Measurements from ENCODE around the gene PPARD.
"Not testable (repeated sequence)": the region's sequence is repeated elsewhere in the genome, so short reads cannot be mapped to it uniquely, and the experiment has no call there.

The PPARD gene

DNA sequence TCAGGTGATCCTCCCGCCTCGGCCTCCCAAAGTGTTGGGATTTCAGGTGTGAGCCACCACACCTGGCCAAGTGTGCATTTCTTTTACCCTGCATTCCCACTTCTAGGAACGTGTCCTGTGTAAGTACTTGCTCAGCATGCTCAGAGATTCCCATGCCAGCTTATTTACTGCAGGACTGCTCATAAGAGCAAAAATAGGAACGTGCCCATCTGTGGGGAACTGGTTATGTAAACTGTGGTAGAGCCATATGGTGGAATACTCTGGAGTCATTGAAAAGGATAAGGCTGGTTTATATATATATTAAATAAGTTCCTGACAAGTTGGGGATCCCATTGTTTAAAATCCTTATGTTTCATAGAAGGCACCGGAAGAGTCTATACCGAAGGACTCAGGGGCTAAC, 71.6 kb downstream of the PPARD start:
- no peak for DNase-seq

- peak in 1 of 2 experiments; percentile 11 for DNase-seq
Observed at GRCh38 chr6:35415065-35415891, 72.9 kb downstream of the PPARD start.

DNA sequence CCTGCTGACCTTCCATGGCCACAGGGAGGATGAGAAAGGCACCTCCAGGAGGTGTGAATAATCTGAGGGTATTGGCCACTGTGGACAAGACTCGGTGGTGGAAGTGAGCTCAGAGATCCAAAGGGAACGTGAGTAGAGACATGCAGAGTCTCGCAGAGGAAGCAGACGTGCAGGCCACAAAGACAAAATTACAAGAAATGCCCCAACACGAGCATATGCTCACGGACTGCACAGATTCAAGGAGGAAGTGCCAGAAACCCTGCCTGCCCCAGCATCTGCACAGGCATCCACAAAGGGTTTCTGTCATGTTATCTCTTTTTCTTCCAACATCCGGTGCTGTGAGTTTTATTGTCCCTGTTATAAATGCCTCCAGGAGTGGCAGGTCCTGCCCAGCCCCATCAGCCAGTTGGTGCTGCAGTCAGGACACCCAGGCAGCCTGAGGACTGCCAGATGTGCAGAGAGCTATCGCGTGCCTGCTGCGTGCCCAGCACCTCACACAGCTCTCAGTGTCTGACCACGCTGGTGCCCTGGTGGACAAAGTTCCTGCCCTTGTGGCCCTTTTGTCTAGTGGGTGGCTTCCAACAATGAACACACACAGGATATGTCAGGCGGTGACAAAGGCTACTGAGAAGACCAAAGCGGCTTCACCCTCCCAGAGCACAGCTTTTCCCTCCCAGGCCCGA, 75.8 kb downstream of the PPARD start:
- DNase-seq: no peak

GRCh38 chr6:35419417-35419816, 77.1 kb downstream of the PPARD start:
- no peak for DNase-seq

DNA sequence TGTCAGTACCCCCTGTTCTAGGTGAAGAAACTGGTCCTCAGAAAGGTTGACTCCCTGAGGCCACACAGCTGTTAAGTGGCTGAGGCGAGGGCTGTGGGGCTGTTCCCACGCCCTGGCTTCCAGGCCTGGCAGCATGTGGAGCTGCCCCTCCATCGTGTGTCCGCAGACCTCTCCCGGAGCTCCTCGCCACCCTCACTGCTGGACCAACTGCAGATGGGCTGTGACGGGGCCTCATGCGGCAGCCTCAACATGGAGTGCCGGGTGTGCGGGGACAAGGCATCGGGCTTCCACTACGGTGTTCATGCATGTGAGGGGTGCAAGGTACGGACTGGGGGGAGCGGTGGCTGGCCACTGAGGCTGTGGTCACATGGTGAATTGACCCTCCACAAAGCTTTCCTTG, 77.6 kb downstream of the PPARD start:
- DNase-seq: no peak

DNA sequence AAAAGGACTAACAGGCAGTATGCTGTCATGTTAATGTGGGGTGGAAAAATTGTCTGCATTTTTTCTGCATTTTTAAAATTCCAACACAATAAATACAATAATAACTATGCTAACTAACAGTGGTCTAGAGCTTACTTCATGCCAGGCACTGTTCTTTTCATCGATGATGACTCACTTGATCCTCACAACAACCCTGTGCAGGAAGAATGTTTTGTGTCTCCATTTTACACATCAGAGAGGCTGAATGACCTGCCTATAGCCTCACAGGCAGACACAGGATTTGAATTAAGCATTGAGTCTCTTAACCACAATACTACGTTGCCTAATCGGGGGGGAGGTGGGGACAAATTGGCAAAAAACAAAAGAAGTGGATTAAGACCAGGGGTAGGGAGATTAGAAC, 82.9 kb downstream of the PPARD start:
- no peak for DNase-seq

GRCh38 chr6:35426074-35426473, 83.7 kb downstream of the PPARD start:
- no peak for DNase-seq

DNA sequence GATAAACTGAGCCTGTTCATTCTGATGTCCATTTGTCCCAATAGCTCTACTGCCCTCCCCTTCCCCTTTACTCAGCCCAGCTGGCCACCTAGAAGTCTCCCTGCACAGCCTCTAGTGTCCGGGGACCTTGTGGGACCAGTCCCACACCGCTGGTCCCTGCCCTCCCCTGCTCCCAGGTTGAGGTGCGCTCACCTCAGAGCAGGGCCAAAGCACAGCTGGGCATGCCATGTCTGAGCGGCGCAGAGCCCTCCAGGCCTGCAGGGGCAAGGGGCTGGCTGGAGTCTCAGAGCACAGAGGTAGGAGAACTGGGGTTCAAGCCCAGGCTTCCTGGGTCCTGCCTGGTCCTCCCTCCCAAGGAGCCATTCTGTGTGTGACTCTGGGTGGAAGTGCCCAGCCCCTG, 85.1 kb downstream of the PPARD start:
- no peak for DNase-seq

DNA sequence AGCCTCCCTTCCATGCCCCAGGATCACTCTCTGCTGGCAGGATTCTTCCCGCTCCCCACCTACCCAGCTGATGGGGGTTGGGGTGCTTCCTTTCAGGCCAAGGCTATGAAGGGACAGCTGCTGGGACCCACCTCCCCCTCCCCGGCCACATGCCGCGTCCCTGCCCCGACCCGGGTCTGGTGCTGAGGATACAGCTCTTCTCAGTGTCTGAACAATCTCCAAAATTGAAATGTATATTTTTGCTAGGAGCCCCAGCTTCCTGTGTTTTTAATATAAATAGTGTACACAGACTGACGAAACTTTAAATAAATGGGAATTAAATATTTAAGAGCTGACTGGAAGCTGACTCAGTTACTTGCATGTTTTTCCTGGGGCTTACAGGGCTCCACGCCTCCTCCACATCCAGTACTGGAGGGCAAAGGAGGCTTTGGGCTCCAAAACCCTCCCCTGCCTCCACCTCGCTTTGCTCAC, 85.5 kb downstream of the PPARD start:
- DNase-seq: no peak

DNA sequence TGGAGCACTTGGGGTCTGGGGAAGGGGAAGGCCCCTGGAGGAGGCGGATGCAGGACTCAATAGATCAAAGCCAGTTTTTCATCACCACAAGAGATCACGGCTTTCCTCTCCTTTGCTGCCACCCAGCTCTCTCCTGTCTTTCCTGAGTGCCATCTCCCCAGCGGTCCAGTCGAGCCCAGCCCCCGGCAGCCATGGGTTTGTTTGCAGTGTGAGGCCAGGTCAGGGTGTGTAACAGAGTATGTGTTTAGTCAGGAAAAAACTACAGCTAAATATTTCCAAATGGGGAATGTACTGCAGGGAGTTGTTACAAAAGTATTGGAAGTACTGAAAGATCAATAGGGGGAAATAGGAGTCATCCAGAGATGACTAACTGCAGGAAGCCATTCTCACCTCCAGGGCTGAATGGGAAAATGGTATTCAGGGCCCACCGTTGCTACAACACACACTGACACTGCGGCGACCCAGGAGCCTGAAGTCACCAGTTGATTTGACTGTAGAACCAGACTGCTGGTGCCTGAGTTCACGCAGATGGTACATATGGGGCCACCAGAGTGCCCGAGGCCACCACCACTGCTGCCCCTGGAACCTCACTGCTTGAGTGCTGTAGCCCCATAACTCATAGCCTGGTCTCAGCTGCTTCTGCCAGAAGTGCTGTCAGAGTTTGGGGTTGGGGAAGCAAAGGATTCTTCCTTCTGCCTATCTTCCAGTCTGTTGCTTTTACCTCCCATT, 86.2 kb downstream of the PPARD start:
- DNase-seq: no peak

- no peak for DNase-seq
Observed at GRCh38 chr6:35429463-35429862, 87.1 kb downstream of the PPARD start.

DNA sequence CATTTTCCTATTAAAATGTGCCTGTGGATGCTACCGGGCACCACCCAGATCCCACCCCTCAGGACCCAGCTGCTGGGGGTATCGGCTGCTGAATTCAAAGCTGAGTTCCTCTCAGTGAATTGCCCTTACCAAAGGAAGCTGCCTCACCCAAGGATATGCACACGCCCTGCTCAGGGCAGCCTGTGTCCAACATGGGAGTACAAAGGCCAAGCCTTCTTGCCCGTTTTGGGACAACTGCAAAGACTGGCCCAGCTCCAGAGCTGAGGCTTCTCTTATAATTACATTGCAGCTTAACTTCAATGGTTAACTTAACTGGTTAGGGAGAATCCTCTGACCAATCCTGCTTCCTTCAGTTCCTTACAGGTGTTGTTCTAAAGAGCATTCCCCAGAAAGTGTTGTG, 89.9 kb downstream of the PPARD start:
- no peak for DNase-seq

DNA sequence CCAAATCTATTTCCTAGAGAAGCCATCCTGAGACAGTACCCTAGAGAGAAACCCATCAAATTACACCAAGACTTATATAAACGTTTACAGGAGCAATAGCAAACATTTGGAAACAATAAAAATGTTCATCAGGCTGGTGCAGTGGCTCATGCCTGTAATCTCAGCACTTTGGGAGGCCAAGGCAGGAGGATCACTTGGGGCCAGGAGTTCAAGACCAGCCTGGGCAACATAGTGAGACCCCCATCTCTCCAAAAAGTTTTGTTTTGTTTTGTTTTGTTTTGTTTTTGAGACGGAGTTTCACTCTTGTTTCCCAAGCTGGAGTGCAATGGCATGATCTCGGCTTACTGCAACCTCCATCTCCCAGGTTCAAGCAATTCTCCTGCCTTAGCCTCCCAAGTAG, 90.3 kb downstream of the PPARD start:
- not testable (repeated sequence) for DNase-seq

DNA sequence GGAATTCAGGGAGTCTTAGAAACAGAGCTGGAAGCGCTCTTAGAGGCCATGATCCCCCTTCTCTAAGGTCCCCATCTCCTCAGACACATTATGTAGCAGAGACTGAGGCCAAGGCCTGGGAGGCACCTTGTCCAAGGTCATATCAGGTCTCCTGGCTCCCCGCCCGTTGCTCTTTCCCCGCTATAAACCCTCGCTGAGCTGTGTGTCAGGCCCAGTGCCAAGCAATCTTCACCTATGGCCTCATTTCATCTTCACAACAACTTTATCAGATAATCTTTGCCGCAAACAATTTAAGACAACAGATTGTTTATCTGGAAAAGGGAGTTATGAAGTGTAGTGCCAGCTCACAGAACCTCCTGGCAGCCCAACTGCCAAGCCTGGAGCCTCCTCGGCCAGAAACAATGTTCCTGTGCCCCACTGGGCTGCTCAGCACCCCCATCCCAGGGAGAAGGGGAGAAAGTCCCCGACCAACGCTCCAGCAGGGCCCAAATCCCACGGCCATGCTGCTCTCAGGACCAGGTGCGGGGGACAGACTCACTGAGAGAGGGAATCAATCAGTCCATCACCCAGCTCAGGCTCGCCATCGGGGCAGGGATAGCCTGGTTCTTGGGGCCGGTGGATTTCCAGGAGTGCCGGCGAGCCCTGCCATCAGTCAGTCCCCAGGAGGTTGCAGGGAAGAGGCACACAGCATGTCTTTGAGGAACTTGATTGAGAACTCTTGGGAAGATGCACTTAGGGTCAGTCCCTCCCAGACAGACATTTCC, 92.9 kb downstream of the PPARD start:
- DNase-seq: no peak

GRCh38 chr6:35436071-35436857, 93.9 kb downstream of the PPARD start:
- no peak for DNase-seq

- DNase-seq: not testable (repeated sequence)
Observed at GRCh38 chr6:35438378-35439065, 96.2 kb downstream of the PPARD start.

- DNase-seq: no peak
Observed at GRCh38 chr6:35439308-35439707, 97.0 kb downstream of the PPARD start.

- DNase-seq: no peak
Observed at GRCh38 chr6:35441205-35441604, 98.8 kb downstream of the PPARD start.

DNA sequence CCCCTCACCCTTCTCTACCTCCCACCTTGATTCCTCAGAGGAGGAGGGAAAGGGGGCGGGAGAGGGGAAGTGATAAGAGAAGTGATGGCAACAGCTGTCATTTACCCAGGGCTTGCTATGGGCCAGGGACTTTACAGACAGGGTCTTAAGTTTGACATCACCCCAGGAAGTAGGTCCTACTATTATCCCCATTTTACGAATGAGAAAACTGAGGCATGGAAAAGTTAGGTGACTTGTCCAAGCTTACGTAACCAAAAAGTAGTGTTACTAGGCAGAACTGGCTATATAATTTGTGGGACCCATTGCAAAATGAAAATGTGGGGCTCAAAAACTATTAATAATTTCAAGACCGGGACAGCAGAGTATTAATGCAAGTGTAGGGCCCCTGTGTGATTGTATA, 99.3 kb downstream of the PPARD start:
- no peak for DNase-seq

DNA sequence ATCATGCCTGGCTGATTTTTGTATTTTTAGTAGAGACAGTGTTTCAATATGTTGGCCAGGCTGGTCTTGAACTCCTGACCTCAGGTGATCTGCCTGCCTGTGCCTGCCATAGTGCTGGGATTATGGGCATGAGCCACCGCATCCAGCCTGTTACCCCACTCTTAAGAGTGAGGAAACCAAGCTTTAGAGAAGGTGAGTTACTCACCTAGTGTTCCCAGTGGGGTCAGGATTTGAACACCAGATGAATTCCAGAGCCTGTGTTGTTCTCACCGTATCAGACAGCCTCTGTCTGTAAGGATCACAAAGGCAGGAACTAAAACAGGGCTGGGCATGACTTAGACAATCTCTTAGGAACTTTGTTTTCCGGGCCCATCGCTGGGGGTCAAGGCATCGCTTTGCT, 100.3 kb downstream of the PPARD start:
- DNase-seq: no peak

GRCh38 chr6:35443341-35444030, 101.1 kb downstream of the PPARD start:
- DNase-seq: no peak

All from activated CD4-positive, alpha-beta T cell treated with anti-CD3 and anti-CD28 coated beads, Interleukin-2, amount 50 U/mL, for 4 hours (primary cell).